HepG2 (cell line): ENCODE data around the gene SPNS1. TPM values are rescaled to one million over a fixed set of nuclear protein-coding genes. Genes with fewer than 3 reads are reported as not detected.

Experiments
- FOSL1 ChIP-seq: sonication (generic); formaldehyde crosslinking; IDR thresholded peaks from 2 replicates; pipeline ENCODE4 v1.9.0; 2021; ENCODE audit warnings: missing genetic modification reagents, borderline replicate concordance
- FOXP1 ChIP-seq, 2 experiments: fragments of 450-650 bp in 1 of 2; IDR thresholded peaks; 2 replicates each; pipeline ENCODE4 v1.6.1; 2017 to 2018; ENCODE audit warnings: antibody characterized with exemption in 1 of 2
- HOXA7 ChIP-seq: sonication (generic); formaldehyde crosslinking; IDR thresholded peaks from 2 replicates; pipeline ENCODE4 v1.8.1; 2022; ENCODE audit warnings: mild to moderate bottlenecking, missing genetic modification reagents, moderate library complexity
- MLX ChIP-seq: IDR thresholded peaks from 2 replicates; pipeline ENCODE4 v1.6.1; 2016
- MLXIP ChIP-seq: sonication (generic); formaldehyde crosslinking; IDR thresholded peaks from 2 replicates; pipeline ENCODE4 v1.9.0; 2021; ENCODE audit warnings: missing genetic modification reagents, borderline replicate concordance
- MZF1 ChIP-seq: sonication (generic); formaldehyde crosslinking; IDR thresholded peaks from 2 replicates; pipeline ENCODE4 v1.8.1; 2023; ENCODE audit warnings: mild to moderate bottlenecking, missing genetic modification reagents, borderline replicate concordance
- NKX3-1 ChIP-seq: sonication (generic); formaldehyde crosslinking; IDR thresholded peaks from 2 replicates; pipeline ENCODE4 v1.5.0; 2020; ENCODE audit warnings: missing genetic modification reagents
- PITX1 ChIP-seq: sonication (generic); formaldehyde crosslinking; IDR thresholded peaks from 2 replicates; pipeline ENCODE4 v1.5.1; 2020; ENCODE audit warnings: mild to moderate bottlenecking, missing genetic modification reagents
- SIX1 ChIP-seq: sonication (generic); formaldehyde crosslinking; IDR thresholded peaks from 2 replicates; pipeline ENCODE4 v1.4.0; 2020; ENCODE audit warnings: missing genetic modification reagents, borderline replicate concordance
- SRSF9 ChIP-seq: fragments of 200-400 bp; formaldehyde crosslinking; IDR thresholded peaks from 2 replicates; pipeline ENCODE4 v1.6.1; 2018; ENCODE audit warnings: borderline replicate concordance, mild to moderate bottlenecking, low read depth, low read length; ENCODE audit not compliant: insufficient read depth, poor library complexity, severe bottlenecking
- SSRP1 ChIP-seq: IDR thresholded peaks from 2 replicates; pipeline ENCODE4 v1.6.1; 2016; ENCODE audit warnings: control low read depth
- TBX3 ChIP-seq: fragments of 450-650 bp; IDR thresholded peaks from 2 replicates; pipeline ENCODE4 v1.6.1; 2017; ENCODE audit warnings: antibody characterized with exemption, mild to moderate bottlenecking, inconsistent platforms, borderline replicate concordance
- TMF1 ChIP-seq: sonication (generic); formaldehyde crosslinking; IDR thresholded peaks from 2 replicates; pipeline ENCODE4 v1.8.1; 2022; ENCODE audit warnings: low read depth, missing genetic modification reagents
- TRIM24 ChIP-seq: sonication (generic); formaldehyde crosslinking; IDR thresholded peaks from 2 replicates; pipeline ENCODE4 v1.8.0; 2022; ENCODE audit warnings: mild to moderate bottlenecking, missing genetic modification reagents
- ZNF205 ChIP-seq: IDR thresholded peaks from 2 replicates; pipeline ENCODE4 v1.6.1; 2018; ENCODE audit warnings: missing biosample characterization, missing genetic modification reagents
- ZNF570 ChIP-seq: sonication (generic); formaldehyde crosslinking; IDR thresholded peaks from 2 replicates; pipeline ENCODE4 v1.4.0; 2020; ENCODE audit warnings: mild to moderate bottlenecking, missing genetic modification reagents, borderline replicate concordance
- polyA plus RNA-seq, 8 experiments: library from polyadenylated mRNA; depleted of rRNA in 3 of 8; stranded (reverse) in 7 of 8; unstranded in 1 of 8; fragments of >200 nt; fragmentation: Illumina TruSeq in 4 of 8; extraction: Trizol in 4 of 8; gene quantifications; 2 replicates each; pipeline versions ENCODE4 v1.2.1 to v1.2.3, GENCODE V29; 2011 to 2016; ENCODE audit warnings: low read depth in 4 of 8, missing spikeins in 1 of 8, mixed read lengths in 1 of 8; ENCODE audit not compliant: insufficient read depth in 1 of 8
- total RNA-seq, 5 experiments: library from RNA; depleted of rRNA; stranded (reverse); fragments of >200 nt; fragmentation: Illumina TruSeq; extraction: Trizol; gene quantifications; 2 replicates each; pipeline ENCODE4 v1.2.3, GENCODE V29; 2016; ENCODE audit warnings: low read depth in 1 of 5
- TF ChIP-seq, protein P1 (sequence below): sonication (generic); formaldehyde crosslinking; IDR thresholded peaks from 2 replicates; pipeline ENCODE4 v1.4.0; 2020; ENCODE audit warnings: mild to moderate bottlenecking, missing genetic modification reagents
- TF ChIP-seq, protein P2 (sequence below): sonication (generic); formaldehyde crosslinking; conservative IDR thresholded peaks from 2 replicates; pipeline ENCODE4 v1.4.0; 2020; ENCODE audit warnings: missing genetic modification reagents
- TF ChIP-seq, protein P3 (sequence below): sonication (generic); formaldehyde crosslinking; IDR thresholded peaks from 2 replicates; pipeline ENCODE4 v1.4.0; 2020; ENCODE audit warnings: missing genetic modification reagents, borderline replicate concordance

The SPNS1 gene
- total and polyA plus RNA-seq, 2 of the 13 experiments (the other 11 are each of a cell fraction or from before 2014, with no cell fraction given), result 25.6 to 38.8 TPM

GRCh38 chr16:28925386-28926228 lies 49.0 kb upstream of the SPNS1 start (continued):
- TF ChIP-seq, protein P1, sequence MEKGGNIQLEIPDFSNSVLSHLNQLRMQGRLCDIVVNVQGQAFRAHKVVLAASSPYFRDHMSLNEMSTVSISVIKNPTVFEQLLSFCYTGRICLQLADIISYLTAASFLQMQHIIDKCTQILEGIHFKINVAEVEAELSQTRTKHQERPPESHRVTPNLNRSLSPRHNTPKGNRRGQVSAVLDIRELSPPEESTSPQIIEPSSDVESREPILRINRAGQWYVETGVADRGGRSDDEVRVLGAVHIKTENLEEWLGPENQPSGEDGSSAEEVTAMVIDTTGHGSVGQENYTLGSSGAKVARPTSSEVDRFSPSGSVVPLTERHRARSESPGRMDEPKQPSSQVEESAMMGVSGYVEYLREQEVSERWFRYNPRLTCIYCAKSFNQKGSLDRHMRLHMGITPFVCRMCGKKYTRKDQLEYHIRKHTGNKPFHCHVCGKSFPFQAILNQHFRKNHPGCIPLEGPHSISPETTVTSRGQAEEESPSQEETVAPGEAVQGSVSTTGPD (CRISPR knock-in tag), result peak; percentile 41; the same call in 1 of the 2 replicates
- TF ChIP-seq TRIM24 (CRISPR knock-in tag) (no peak), FOSL1 (CRISPR knock-in tag) (no peak), ZNF205 (CRISPR knock-in tag) (peak; percentile 13; the same call in 1 of the 2 replicates), MLXIP (CRISPR knock-in tag) (no peak), FOXP1 (IDR thresholded peaks at IDR 0.05) (no peak), FOXP1 (CRISPR knock-in tag; IDR thresholded peaks at IDR 0.05) (0 out of 2 replicates have a peak, but pooled peaks have one; percentile 6), NKX3-1 (CRISPR knock-in tag) (no peak), ZNF570 (CRISPR knock-in tag) (no peak), MZF1 (CRISPR knock-in tag) (no peak), TBX3 (no peak), MLX (CRISPR knock-in tag) (0 out of 2 replicates have a peak, but pooled peaks have one; percentile 20), SSRP1 (CRISPR knock-in tag) (no peak), TMF1 (CRISPR knock-in tag) (no peak), SRSF9 (no peak), SIX1 (CRISPR knock-in tag) (no peak; the same call in 1 of the 2 replicates), PITX1 (CRISPR knock-in tag) (peak; percentile 60; the same call in 1 of the 2 replicates), HOXA7 (CRISPR knock-in tag) (no peak)
- TF ChIP-seq, protein P2, sequence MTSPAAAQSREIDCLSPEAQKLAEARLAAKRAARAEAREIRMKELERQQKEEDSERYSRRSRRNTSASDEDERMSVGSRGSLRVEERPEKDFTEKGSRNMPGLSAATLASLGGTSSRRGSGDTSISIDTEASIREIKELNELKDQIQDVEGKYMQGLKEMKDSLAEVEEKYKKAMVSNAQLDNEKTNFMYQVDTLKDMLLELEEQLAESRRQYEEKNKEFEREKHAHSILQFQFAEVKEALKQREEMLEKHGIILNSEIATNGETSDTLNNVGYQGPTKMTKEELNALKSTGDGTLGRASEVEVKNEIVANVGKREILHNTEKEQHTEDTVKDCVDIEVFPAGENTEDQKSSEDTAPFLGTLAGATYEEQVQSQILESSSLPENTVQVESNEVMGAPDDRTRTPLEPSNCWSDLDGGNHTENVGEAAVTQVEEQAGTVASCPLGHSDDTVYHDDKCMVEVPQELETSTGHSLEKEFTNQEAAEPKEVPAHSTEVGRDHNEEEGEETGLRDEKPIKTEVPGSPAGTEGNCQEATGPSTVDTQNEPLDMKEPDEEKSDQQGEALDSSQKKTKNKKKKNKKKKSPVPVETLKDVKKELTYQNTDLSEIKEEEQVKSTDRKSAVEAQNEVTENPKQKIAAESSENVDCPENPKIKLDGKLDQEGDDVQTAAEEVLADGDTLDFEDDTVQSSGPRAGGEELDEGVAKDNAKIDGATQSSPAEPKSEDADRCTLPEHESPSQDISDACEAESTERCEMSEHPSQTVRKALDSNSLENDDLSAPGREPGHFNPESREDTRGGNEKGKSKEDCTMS, result no peak
- TF ChIP-seq, protein P3, sequence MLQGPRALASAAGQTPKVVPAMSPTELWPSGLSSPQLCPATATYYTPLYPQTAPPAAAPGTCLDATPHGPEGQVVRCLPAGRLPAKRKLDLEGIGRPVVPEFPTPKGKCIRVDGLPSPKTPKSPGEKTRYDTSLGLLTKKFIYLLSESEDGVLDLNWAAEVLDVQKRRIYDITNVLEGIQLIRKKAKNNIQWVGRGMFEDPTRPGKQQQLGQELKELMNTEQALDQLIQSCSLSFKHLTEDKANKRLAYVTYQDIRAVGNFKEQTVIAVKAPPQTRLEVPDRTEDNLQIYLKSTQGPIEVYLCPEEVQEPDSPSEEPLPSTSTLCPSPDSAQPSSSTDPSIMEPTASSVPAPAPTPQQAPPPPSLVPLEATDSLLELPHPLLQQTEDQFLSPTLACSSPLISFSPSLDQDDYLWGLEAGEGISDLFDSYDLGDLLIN (CRISPR knock-in tag), result no peak
